ENCODE results near the gene OR14I1.

Gene OR14I1

DNA sequence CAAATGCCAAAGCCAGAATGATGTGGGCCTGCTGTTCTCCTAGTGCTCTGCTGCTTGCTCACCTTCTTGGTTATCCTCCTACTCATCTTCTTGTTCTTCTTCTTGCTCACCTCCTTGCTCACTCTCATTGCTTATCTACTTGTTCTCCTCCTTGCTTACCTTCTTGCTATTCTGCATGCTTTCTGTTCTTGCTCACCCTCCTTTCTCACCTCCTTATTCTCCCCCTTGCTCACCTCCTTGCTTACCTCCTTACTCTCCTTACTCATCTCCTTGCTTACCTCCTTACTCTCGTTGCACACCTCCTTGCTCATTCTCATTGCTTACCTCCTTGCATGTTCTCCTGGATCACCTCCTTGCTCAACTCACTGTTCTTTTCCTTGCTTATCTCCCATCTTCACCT, at the start of gene OR14I1:
Gene OR14I1, minus strand, starts transcription at position 53 of the 400 bp plus-strand sequence.
- no peaks in the 10 kb centered on the region for H3K27me3 ChIP-seq (ENCODE audit: control insufficient read depth in 1 of 2, insufficient read depth in 2 of 2, low read length in 2 of 2)
- no peaks in the 10 kb centered on the region for H3K9me3 ChIP-seq (ENCODE audit: control insufficient read depth in 1 of 2, low read length in 2 of 2)
- no peak within 1 kb of the TSS for H3K27ac ChIP-seq (ENCODE audit: low read depth, low read length)
- H3K36me3 ChIP-seq (ENCODE audit: control insufficient read depth in 1 of 2, insufficient read depth in 2 of 2, low read length in 2 of 2): no peaks in the 10 kb centered on the region
- H3K4me1 ChIP-seq (ENCODE audit: control insufficient read depth in 1 of 2, insufficient read depth in 2 of 2, low read length in 2 of 2): peaks cover 0 to 6% of the 10 kb centered on the region in 2 donors
- H3K9ac ChIP-seq (ENCODE audit: low read depth in 1 of 2, low read length in 2 of 2): no peak within 1 kb of the TSS
- no peak within 1 kb of the TSS for H3K4me3 ChIP-seq (ENCODE audit: low read depth in 1 of 2, low read length in 2 of 2)

DNA sequence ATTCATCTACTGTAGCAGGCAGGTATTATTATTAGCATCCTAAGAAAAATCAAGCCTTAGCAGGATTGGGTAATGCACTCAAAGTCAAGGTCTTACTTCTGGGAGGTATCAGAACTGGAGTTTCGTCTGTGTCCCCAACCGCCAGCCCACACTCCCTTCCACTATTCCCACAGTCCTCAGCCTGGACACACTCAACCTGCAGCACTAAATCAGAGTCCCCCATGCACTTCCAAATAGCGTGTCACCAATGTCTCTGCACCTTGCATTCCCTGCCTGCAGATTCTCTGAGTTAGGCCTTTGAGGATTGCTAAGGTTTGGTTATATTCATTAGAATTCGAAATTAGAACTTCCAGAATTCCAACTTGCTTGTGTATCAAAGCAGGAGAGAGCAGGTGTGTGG, 49.1 kb upstream of the OR14I1 start:
- H3K36me3 ChIP-seq (ENCODE audit: control insufficient read depth in 1 of 2, insufficient read depth in 2 of 2, low read length in 2 of 2): no peaks in the 10 kb centered on the region
- no peak overlapping the region for H3K27ac ChIP-seq (ENCODE audit: low read depth, low read length)
- H3K9me3 ChIP-seq (ENCODE audit: control insufficient read depth in 1 of 2, low read length in 2 of 2): no peaks in the 10 kb centered on the region
- H3K9ac ChIP-seq (ENCODE audit: low read depth in 1 of 2, low read length in 2 of 2): no peak overlapping the region
- H3K27me3 ChIP-seq (ENCODE audit: control insufficient read depth in 1 of 2, insufficient read depth in 2 of 2, low read length in 2 of 2): no peaks in the 10 kb centered on the region
- H3K4me3 ChIP-seq (ENCODE audit: low read depth in 1 of 2, low read length in 2 of 2): no peak overlapping the region
- H3K4me1 ChIP-seq (ENCODE audit: control insufficient read depth in 1 of 2, insufficient read depth in 2 of 2, low read length in 2 of 2): peaks cover under 1 to 11% of the 10 kb centered on the region in 2 donors

DNA sequence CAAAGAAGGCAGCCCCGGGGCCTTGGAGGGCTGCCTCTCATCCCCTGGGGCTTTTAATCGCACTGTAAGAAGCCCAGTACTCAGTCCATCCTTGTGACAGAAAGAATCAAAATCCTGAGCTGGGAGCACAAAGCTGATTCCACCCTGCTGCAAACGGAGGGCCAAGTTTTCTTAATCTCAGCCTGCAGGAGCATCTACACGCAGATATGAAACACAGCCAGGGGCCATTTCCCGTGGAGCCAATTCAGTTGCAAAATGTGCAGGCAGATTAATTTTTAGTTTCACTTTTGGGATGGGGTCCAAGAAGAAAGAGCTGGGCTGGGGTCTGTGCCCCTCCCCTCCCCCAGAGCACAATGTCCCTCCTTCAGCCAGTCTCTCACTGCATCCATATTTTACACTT, 48.6 kb upstream of the OR14I1 start:
- no peaks in the 10 kb centered on the region for H3K9me3 ChIP-seq (ENCODE audit: control insufficient read depth in 1 of 2, low read length in 2 of 2)
- no peak overlapping the region for H3K27ac ChIP-seq (ENCODE audit: low read depth, low read length)
- no peaks in the 10 kb centered on the region for H3K36me3 ChIP-seq (ENCODE audit: control insufficient read depth in 1 of 2, insufficient read depth in 2 of 2, low read length in 2 of 2)
- no peaks in the 10 kb centered on the region for H3K27me3 ChIP-seq (ENCODE audit: control insufficient read depth in 1 of 2, insufficient read depth in 2 of 2, low read length in 2 of 2)
- no peak overlapping the region for H3K9ac ChIP-seq (ENCODE audit: low read depth in 1 of 2, low read length in 2 of 2)
- H3K4me3 ChIP-seq (ENCODE audit: low read depth in 1 of 2, low read length in 2 of 2): no peak overlapping the region
- H3K4me1 ChIP-seq (ENCODE audit: control insufficient read depth in 1 of 2, insufficient read depth in 2 of 2, low read length in 2 of 2): peaks cover 0 to 11% of the 10 kb centered on the region in 2 donors

DNA sequence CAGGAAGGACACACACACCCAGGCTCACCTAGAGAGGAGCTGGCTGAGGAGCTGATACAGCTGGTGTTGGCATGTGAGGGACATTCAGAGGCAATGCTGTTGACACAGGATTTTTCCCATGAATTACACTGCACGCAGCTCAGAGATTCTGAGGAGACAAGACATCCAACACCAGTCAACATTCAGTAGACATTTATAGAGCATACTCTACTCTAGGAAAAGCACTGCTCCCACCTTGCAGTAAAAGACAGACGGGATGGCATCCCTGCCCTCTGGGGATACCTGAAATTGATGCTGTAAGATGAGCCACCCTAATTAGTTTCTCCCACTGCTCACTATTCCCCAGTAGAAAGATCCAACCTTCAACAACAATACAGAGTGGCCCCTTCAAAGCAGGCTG, 47.9 kb upstream of the OR14I1 start:
- Histone ChIP-seq H3K4me1 (ENCODE audit: control insufficient read depth in 1 of 2, insufficient read depth in 2 of 2, low read length in 2 of 2) (peaks cover 0 to 11% of the 10 kb centered on the region in 2 donors), H3K9ac (ENCODE audit: low read depth in 1 of 2, low read length in 2 of 2) (no peak overlapping the region), H3K9me3 (ENCODE audit: control insufficient read depth in 1 of 2, low read length in 2 of 2) (no peaks in the 10 kb centered on the region), H3K27me3 (ENCODE audit: control insufficient read depth in 1 of 2, insufficient read depth in 2 of 2, low read length in 2 of 2) (no peaks in the 10 kb centered on the region), H3K36me3 (ENCODE audit: control insufficient read depth in 1 of 2, insufficient read depth in 2 of 2, low read length in 2 of 2) (no peaks in the 10 kb centered on the region), H3K4me3 (ENCODE audit: low read depth in 1 of 2, low read length in 2 of 2) (no peak overlapping the region), H3K27ac (ENCODE audit: low read depth, low read length) (no peak overlapping the region)

DNA sequence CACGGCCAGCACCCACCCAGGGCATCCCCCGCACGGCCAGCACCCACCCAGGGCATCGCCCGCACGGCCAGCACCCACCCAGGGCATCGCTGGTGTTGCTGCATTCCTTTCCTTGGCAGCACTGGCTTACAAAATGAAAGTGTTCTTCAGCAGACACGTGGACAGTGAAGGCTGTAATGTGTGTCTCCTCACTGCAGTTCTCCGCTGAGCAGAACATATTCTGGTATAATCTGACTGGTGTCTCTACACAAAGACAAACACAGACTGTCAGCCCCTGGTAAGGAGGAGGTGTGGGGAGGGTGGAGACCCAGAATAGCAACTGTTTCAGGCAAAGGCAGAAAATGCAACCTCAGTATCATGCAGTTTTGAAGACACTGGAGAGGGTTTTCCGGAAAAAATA, 45.6 kb upstream of the OR14I1 start:
- H3K27me3 ChIP-seq (ENCODE audit: control insufficient read depth in 1 of 2, insufficient read depth in 2 of 2, low read length in 2 of 2): no peaks in the 10 kb centered on the region
- H3K4me3 ChIP-seq (ENCODE audit: low read depth in 1 of 2, low read length in 2 of 2): no peak overlapping the region
- H3K27ac ChIP-seq (ENCODE audit: low read depth, low read length): no peak overlapping the region
- H3K4me1 ChIP-seq (ENCODE audit: control insufficient read depth in 1 of 2, insufficient read depth in 2 of 2, low read length in 2 of 2): peaks cover 0 to 11% of the 10 kb centered on the region in 2 donors
- H3K9me3 ChIP-seq (ENCODE audit: control insufficient read depth in 1 of 2, low read length in 2 of 2): no peaks in the 10 kb centered on the region
- H3K36me3 ChIP-seq (ENCODE audit: control insufficient read depth in 1 of 2, insufficient read depth in 2 of 2, low read length in 2 of 2): no peaks in the 10 kb centered on the region
- H3K9ac ChIP-seq (ENCODE audit: low read depth in 1 of 2, low read length in 2 of 2): no peak overlapping the region

DNA sequence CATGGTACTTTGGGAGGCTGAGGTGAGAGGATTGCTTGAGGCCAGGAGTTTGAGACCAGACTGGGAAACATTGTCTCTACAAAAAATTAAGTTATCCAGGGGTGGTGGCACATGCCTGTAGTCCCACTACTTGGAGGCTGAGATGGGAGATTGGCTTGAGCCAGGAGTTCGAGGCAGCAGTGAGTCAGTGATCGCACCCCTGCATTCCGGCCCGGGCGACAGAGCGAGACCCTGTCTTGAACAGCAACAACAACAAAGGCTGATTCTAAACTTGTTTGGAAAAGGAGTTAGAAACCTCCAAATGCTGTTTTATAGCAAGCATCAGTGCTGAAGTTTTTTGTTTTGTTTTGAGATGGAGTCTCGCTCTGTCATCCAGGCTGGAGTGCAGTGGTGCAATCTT, 38.3 kb upstream of the OR14I1 start:
- Histone ChIP-seq H3K27me3 (ENCODE audit: control insufficient read depth in 1 of 2, insufficient read depth in 2 of 2, low read length in 2 of 2) (no peaks in the 10 kb centered on the region), H3K4me3 (ENCODE audit: low read depth in 1 of 2, low read length in 2 of 2) (no peak overlapping the region), H3K9me3 (ENCODE audit: control insufficient read depth in 1 of 2, low read length in 2 of 2) (no peaks in the 10 kb centered on the region), H3K9ac (ENCODE audit: low read depth in 1 of 2, low read length in 2 of 2) (no peak overlapping the region), H3K36me3 (ENCODE audit: control insufficient read depth in 1 of 2, insufficient read depth in 2 of 2, low read length in 2 of 2) (no peaks in the 10 kb centered on the region), H3K27ac (ENCODE audit: low read depth, low read length) (no peak overlapping the region), H3K4me1 (ENCODE audit: control insufficient read depth in 1 of 2, insufficient read depth in 2 of 2, low read length in 2 of 2) (no peaks in the 10 kb centered on the region)

DNA sequence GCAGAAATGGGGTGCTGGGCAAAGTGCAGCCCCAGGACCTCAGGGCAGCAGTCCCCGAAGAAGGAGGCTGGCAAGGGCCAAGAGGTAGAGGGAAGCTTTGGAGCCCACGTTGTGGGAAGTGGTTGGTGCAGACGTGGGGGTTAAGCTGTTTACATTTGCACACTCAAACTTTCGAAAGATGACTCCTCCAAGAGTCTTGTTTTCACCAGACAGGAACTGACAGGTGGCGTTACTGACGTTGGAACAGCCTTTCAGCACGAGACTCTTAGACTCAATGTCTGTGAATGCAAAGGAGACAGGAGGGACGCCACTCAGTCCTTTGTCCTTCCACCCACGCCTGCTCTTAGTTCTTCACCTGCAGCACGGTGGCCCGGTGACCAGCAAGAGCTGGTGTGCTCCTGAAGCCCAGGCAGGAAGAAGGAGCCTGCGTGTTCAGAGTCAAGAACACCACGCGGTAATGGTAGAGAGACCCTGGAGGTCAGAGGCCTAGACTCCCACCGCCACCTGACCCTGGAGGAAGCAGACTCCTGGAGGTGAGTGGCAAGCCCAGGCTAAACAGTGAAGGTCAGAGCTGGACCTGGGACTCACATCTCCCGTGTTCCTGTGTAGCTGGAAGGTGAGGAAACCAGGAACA, 37.1 kb upstream of the OR14I1 start:
- no peak overlapping the region for H3K4me3 ChIP-seq (ENCODE audit: low read depth in 1 of 2, low read length in 2 of 2)
- no peaks in the 10 kb centered on the region for H3K4me1 ChIP-seq (ENCODE audit: control insufficient read depth in 1 of 2, insufficient read depth in 2 of 2, low read length in 2 of 2)

DNA sequence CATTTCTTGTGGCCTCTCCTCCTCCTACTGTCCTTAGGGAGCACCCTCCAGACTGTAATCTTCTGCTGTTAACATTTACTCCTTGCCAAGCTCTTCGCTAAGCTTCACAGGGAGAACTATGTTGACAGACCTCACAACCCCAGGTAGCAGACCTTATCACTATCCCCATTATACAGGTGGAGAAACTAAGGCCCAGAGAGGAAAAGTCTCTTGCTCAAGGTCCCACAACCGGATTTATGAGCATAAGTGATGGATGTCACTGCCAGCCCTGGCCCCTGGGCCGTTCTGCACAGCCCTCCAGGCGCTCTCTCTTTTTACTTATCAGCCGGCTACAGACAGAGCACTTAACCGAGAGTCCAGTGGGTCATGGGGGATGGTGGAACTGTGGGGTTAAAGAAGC, 34.9 kb upstream of the OR14I1 start:
- Histone ChIP-seq H3K36me3 (ENCODE audit: control insufficient read depth in 1 of 2, insufficient read depth in 2 of 2, low read length in 2 of 2) (no peaks in the 10 kb centered on the region), H3K4me3 (ENCODE audit: low read depth in 1 of 2, low read length in 2 of 2) (no peak overlapping the region), H3K27ac (ENCODE audit: low read depth, low read length) (no peak overlapping the region), H3K4me1 (ENCODE audit: control insufficient read depth in 1 of 2, insufficient read depth in 2 of 2, low read length in 2 of 2) (no peaks in the 10 kb centered on the region), H3K27me3 (ENCODE audit: control insufficient read depth in 1 of 2, insufficient read depth in 2 of 2, low read length in 2 of 2) (no peaks in the 10 kb centered on the region), H3K9ac (ENCODE audit: low read depth in 1 of 2, low read length in 2 of 2) (no peak overlapping the region), H3K9me3 (ENCODE audit: control insufficient read depth in 1 of 2, low read length in 2 of 2) (peaks cover 0 to 5% of the 10 kb centered on the region in 2 donors)

More for the DNA sequence above, 37.1 kb upstream of the OR14I1 start:
- Histone ChIP-seq H3K27ac (ENCODE audit: low read depth, low read length) (no peak overlapping the region), H3K36me3 (ENCODE audit: control insufficient read depth in 1 of 2, insufficient read depth in 2 of 2, low read length in 2 of 2) (no peaks in the 10 kb centered on the region), H3K9me3 (ENCODE audit: control insufficient read depth in 1 of 2, low read length in 2 of 2) (peaks cover 0 to 5% of the 10 kb centered on the region in 2 donors), H3K27me3 (ENCODE audit: control insufficient read depth in 1 of 2, insufficient read depth in 2 of 2, low read length in 2 of 2) (no peaks in the 10 kb centered on the region), H3K9ac (ENCODE audit: low read depth in 1 of 2, low read length in 2 of 2) (no peak overlapping the region)

DNA sequence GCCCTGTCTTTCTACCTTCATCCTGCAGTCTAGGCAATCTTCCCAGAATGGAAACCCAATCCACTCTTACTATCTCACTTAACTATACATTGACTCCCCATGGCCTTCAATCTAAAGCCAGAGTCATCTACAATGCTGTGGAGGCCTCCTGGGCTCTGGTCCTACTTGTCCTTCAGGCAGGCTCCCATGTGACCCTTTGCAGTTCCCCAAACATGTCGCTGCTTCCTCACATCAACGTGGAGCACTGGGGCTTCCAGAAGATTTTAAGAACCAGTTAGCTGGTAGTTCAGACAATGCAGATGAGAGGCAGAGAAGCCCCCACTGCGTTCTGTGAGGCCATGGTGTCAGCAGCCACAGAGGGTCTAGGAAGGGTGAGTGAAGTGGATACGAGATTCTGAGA, 34.4 kb upstream of the OR14I1 start:
- Histone ChIP-seq H3K4me1 (ENCODE audit: control insufficient read depth in 1 of 2, insufficient read depth in 2 of 2, low read length in 2 of 2) (no peaks in the 10 kb centered on the region), H3K9me3 (ENCODE audit: control insufficient read depth in 1 of 2, low read length in 2 of 2) (peaks cover 0 to 5% of the 10 kb centered on the region in 2 donors), H3K27ac (ENCODE audit: low read depth, low read length) (no peak overlapping the region), H3K27me3 (ENCODE audit: control insufficient read depth in 1 of 2, insufficient read depth in 2 of 2, low read length in 2 of 2) (no peaks in the 10 kb centered on the region), H3K36me3 (ENCODE audit: control insufficient read depth in 1 of 2, insufficient read depth in 2 of 2, low read length in 2 of 2) (no peaks in the 10 kb centered on the region), H3K4me3 (ENCODE audit: low read depth in 1 of 2, low read length in 2 of 2) (no peak overlapping the region), H3K9ac (ENCODE audit: low read depth in 1 of 2, low read length in 2 of 2) (no peak overlapping the region)

DNA sequence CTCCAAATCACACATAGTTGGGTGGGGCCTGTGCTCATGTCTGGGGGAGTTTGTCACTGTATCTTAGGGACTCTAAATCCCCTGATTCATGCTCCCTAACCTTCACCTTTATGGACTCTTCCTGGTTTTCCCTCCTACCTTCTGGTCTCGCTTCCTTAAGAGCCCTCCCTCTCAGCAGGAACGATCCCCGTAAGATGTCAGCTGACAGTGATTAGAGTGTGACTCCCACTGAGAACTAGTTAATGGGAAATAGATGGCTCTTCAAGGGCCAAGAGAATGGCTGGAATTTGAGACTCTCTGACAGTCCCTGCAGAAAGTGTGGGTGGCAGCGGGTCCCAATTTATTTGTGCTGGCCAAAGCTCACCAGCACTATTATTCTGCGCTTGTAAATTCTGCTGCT, 31.0 kb upstream of the OR14I1 start:
- Histone ChIP-seq H3K9me3 (ENCODE audit: control insufficient read depth in 1 of 2, low read length in 2 of 2) (peaks cover 0 to 5% of the 10 kb centered on the region in 2 donors), H3K36me3 (ENCODE audit: control insufficient read depth in 1 of 2, insufficient read depth in 2 of 2, low read length in 2 of 2) (no peaks in the 10 kb centered on the region), H3K27me3 (ENCODE audit: control insufficient read depth in 1 of 2, insufficient read depth in 2 of 2, low read length in 2 of 2) (no peaks in the 10 kb centered on the region), H3K4me1 (ENCODE audit: control insufficient read depth in 1 of 2, insufficient read depth in 2 of 2, low read length in 2 of 2) (no peaks in the 10 kb centered on the region), H3K4me3 (ENCODE audit: low read depth in 1 of 2, low read length in 2 of 2) (no peak overlapping the region), H3K9ac (ENCODE audit: low read depth in 1 of 2, low read length in 2 of 2) (no peak overlapping the region), H3K27ac (ENCODE audit: low read depth, low read length) (no peak overlapping the region)

Data from duodenal mucosa (tissue), 2 donors.